BJ (cell line): ENCODE data around the gene FAM13C. TPM values are rescaled to one million over a fixed set of nuclear protein-coding genes. Genes with fewer than 3 reads are reported as not detected.

Experiments used
- CTCF ChIA-PET: fragments of 350-600 bp; formaldehyde crosslinking; extraction: SDS; loops from one replicate; lab custom pipeline; 2021; ENCODE audit warnings: antibody characterized with exemption, inconsistent platforms; lab: Yijun Ruan, JAX
- POLR2A ChIA-PET: fragments of 300-600 bp; sonication (Branson Sonifier 250); formaldehyde crosslinking; extraction: SDS; loops from one replicate; lab custom pipeline; 2021; ENCODE audit warnings: antibody characterized with exemption; lab: Charles Lee
- DNase-seq: peaks from one replicate; pipeline ENCODE4 v3.0.0-alpha.2; 2011; ENCODE audit warnings: low read depth
- H3K27me3 ChIP-seq: 2 replicates; pipeline ENCODE4 v1.6.0; 2011; ENCODE audit warnings: low read length; ENCODE audit not compliant: control insufficient read depth, insufficient read depth
- H3K36me3 ChIP-seq: 2 replicates; pipeline ENCODE4 v1.5.1; 2011; ENCODE audit warnings: low read length; ENCODE audit not compliant: control insufficient read depth, insufficient read depth
- H3K4me3 ChIP-seq: 2 replicates; pipeline ENCODE4 v1.5.1; 2011; ENCODE audit warnings: low read depth, mild to moderate bottlenecking, control low read depth, low read length
- polyA plus RNA-seq: library from polyadenylated mRNA; depleted of rRNA; stranded (reverse); fragments of >200 nt; gene quantifications from 2 replicates; pipeline ENCODE4 v1.2.3, GENCODE V29; 2011; rRNA removed
- TF ChIP-seq, protein P1 (sequence below): IDR thresholded peaks from 2 replicates; pipeline ENCODE4 v1.5.1; 2011; ENCODE audit warnings: low read depth, mild to moderate bottlenecking, control low read depth, inconsistent platforms, low read length, moderate library complexity; ENCODE audit not compliant: insufficient read depth

FAM13C gene
- polyA plus RNA-seq, 1 experiment: not detected

DNA sequence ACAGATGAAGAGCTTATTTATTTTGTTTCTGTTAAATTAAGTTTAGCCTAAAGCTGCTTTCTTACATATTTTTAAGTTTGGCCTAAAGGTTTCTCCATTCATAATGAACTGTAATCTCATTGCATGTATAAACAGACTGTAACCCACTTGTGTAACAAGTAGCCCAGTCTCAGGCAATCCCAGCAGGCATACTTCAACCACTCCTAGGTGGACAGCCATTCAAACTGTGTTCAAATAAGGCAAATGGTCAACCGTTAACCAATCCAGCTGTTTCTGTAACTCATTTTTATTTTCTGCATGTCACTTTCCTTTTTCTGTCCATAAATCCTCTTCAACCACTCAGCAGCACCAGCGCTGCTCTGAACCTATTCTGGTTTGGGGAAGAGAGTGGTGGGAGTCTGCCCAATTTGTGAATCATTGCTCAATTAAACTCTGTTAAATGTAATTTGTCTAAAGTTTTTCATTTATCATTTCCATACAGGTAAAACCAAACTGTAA, 150.0 kb downstream of the FAM13C start:
- TF ChIP-seq, protein P1, sequence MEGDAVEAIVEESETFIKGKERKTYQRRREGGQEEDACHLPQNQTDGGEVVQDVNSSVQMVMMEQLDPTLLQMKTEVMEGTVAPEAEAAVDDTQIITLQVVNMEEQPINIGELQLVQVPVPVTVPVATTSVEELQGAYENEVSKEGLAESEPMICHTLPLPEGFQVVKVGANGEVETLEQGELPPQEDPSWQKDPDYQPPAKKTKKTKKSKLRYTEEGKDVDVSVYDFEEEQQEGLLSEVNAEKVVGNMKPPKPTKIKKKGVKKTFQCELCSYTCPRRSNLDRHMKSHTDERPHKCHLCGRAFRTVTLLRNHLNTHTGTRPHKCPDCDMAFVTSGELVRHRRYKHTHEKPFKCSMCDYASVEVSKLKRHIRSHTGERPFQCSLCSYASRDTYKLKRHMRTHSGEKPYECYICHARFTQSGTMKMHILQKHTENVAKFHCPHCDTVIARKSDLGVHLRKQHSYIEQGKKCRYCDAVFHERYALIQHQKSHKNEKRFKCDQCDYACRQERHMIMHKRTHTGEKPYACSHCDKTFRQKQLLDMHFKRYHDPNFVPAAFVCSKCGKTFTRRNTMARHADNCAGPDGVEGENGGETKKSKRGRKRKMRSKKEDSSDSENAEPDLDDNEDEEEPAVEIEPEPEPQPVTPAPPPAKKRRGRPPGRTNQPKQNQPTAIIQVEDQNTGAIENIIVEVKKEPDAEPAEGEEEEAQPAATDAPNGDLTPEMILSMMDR: no peak
- CTCF ChIA-PET: no interaction called here
- DNase-seq: no peak
- Histone ChIP-seq H3K27me3 (no peaks in the 10 kb centered on the region), H3K36me3 (no peaks in the 10 kb centered on the region), H3K4me3 (no peak overlapping the region)
- POLR2A ChIA-PET: no interaction called here

DNA sequence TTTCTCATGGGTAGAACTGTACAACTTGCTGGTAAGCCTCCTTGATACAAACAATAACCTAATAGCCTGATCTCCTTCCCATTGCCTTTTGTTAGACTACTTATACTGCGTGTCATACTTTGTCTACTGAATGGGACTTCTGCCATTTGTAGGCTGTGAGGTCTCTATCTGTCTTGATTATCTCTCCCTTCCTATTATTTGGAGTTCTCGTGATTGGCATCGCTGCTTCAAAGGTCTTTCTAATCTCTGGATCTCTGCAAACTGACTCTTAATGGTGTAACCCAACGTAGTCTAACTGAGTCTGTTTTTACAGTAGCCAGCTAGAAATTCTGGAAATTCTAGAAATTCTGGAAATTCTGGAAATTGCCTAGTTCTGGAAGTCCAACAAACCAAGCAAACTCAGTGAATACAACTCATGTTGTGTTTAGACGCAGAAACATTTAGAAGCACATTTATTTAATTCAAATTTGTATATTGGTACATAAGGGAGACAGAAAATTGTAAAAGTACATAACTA, 156.1 kb downstream of the FAM13C start:
- ChIA-PET CTCF (no interaction called here), POLR2A (no interaction called here)
- Histone ChIP-seq H3K4me3 (no peak overlapping the region), H3K36me3 (no peaks in the 10 kb centered on the region), H3K27me3 (no peaks in the 10 kb centered on the region)
- TF ChIP-seq, protein P1: no peak
- no peak for DNase-seq

Other genes starting within 250 kb of the FAM13C start
- not detected in 2 replicates for gene PHYHIPL, start 185.9 kb downstream of the FAM13C start, polyA plus RNA-seq